ENCODE results near the gene YWHAH. TPM values are rescaled to one million over a fixed set of nuclear protein-coding genes. Genes with fewer than 3 reads are reported as not detected.
A peak's percentile ranks its signal among the peaks of the same experiment; 100 is the strongest.

Gene YWHAH
- total and polyA plus RNA-seq, 2 of the 4 experiments (the other 2 are of a cell fraction), result 147 to 173 TPM

DNA sequence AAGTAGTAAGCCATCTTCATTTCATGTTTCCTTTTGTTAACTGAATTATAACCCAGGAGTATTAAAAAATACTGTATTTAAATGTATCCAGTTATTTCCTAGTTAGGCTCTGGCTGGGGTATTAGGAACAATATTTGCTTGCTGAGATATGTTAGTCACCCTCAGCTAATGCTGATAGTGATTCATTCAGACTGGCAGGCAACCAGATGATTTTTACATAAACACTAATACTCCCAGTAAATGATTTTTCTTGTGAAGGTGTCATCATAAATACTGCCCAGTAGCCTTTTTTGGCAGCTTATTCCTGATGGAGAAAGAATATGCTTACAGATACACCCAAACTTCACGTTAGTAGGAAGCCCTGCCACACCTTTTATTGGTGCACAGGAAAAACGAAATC, 8.1 kb downstream of the YWHAH start:
- POLR2A ChIA-PET (ENCODE audit: unreplicated experiment), result no interaction called here
- DNase-seq, result peak; percentile 93
- Histone ChIP-seq H4K91ac (ENCODE audit: insufficient read depth, low read depth, low read length) (no peak overlapping the region), H2AK5ac (ENCODE audit: low read depth, low read length) (no peak overlapping the region), H3K4ac (ENCODE audit: low read depth, low read length) (no peak overlapping the region), H2BK120ac (ENCODE audit: low read depth, low read length) (no peak overlapping the region), H4K5ac (ENCODE audit: low read depth, low read length) (no peak overlapping the region), H3K27me3 (ENCODE audit: control insufficient read depth, insufficient read depth, low read length) (no peaks in the 10 kb centered on the region), H3K14ac (replicated peaks; ENCODE audit: low read depth, low read length) (no peak overlapping the region), H3K9me3 (ENCODE audit: control insufficient read depth, insufficient read depth, low read length) (no peaks in the 10 kb centered on the region), H2BK20ac (ENCODE audit: low read depth, low read length) (no peak overlapping the region), H2AFZ (replicated peaks; ENCODE audit: low read length, poor library complexity) (no peak overlapping the region), H3K56ac (ENCODE audit: extremely low read depth, insufficient read depth, low read length) (no peak overlapping the region), H3K9ac (ENCODE audit: low read depth, low read length) (no peak overlapping the region), H3K18ac (ENCODE audit: low read depth, low read length) (peak overlapping the region; percentile 44), H3K23ac (ENCODE audit: low read depth, low read length) (no peak overlapping the region), H3K4me1 (ENCODE audit: control insufficient read depth, insufficient read depth, low read length) (peaks cover 12% of the 10 kb centered on the region), H3K36me3 (ENCODE audit: control insufficient read depth, insufficient read depth, low read length) (peaks cover 24% of the 10 kb centered on the region), H3K27ac (ENCODE audit: insufficient read depth, low read length) (no peak overlapping the region), H2BK15ac (ENCODE audit: low read depth, low read length) (no peak overlapping the region), H3K4me3 (ENCODE audit: insufficient read depth, low read depth, low read length) (no peak overlapping the region), H2AK9ac (replicated peaks; ENCODE audit: low read depth, low read length, poor library complexity) (no peak overlapping the region), H4K8ac (ENCODE audit: low read depth in 2 of 2, low read length in 2 of 2) (no peak overlapping the region), H3K79me1 (ENCODE audit: low read depth in 1 of 2, low read length in 2 of 2) (peaks cover 49 to 83% of the 10 kb centered on the region in 2 experiments), H3K9me1 (ENCODE audit: insufficient read depth, low read length) (peaks cover 34% of the 10 kb centered on the region), H4K20me1 (ENCODE audit: insufficient read depth, low read length) (peaks cover 80% of the 10 kb centered on the region), H2BK5ac (ENCODE audit: low read depth, low read length, poor library complexity, severe bottlenecking) (peak overlapping the region; percentile 48), H3K4me2 (ENCODE audit: low read depth, low read length) (peak overlapping the region; percentile 86)
- dilution Hi-C loops (cut with HindIII; ENCODE audit: low sequenced_read_pairs, unreplicated experiment), result no loop called here
- no TSS peak for BruUV-seq (replicated peaks)
- intact Hi-C loops (cut with micrococcal nuclease), result loop anchor here (5.0 kb wide), 3 partner anchors 125 to 390 kb away; partner anchors contain the start of genes DEPDC5 and PRR14L
- CTCF ChIA-PET, result interaction anchor here (1.1 kb wide), 1 partner anchor 286 kb away, joined by 3 read pairs; no protein-coding TSS in a partner anchor
- TF ChIP-seq NFE2L2 (IDR thresholded peaks at IDR 0.05; ENCODE audit: low read depth, low read length) (no peak), BHLHE40 (IDR thresholded peaks at IDR 0.05; ENCODE audit: low read depth, low read length) (no peak), FOS (IDR thresholded peaks at IDR 0.05; ENCODE audit: low read depth, low read length) (peak; percentile 83), CEBPB (IDR thresholded peaks at IDR 0.05; ENCODE audit: low read depth, low read length) (peak; percentile 32; the same call in 1 of the 2 replicates), SMC3 (IDR thresholded peaks at IDR 0.05; ENCODE audit: low read depth, low read length) (no peak), MAFK (IDR thresholded peaks at IDR 0.05; ENCODE audit: low read depth, low read length) (peak; percentile 49)
- peak; percentile 88 for ATAC-seq (ENCODE audit: low read depth)
- no CpG with 5 or more reads among the region's 2 CpGs for WGBS, 2 experiments (ENCODE audit: extremely low coverage in 2 of 2, insufficient read length in 1 of 2)
- in situ Hi-C loops (cut with MboI; ENCODE audit: low sequenced_read_pairs), result loop anchor here (25.0 kb wide), 2 partner anchors 390 to 860 kb away; partner anchors contain the start of gene TIMP3
